Brain microvascular endothelial cell (primary cell): ENCODE results near the gene TRAM2.

Experiments used
- DNase-seq: peaks from one replicate; pipeline ENCODE4 v3.0.0-alpha.2; 2020
- H3K27ac ChIP-seq: fragments of 250-450 bp; sonication (Bioruptor Pico); 2 replicates; pipeline ENCODE4 v1.5.1; 2020; ENCODE audit warnings: mild to moderate bottlenecking, moderate library complexity
- H3K27me3 ChIP-seq: fragments of 250-450 bp; sonication (Bioruptor Pico); replicated peaks from 2 replicates; pipeline ENCODE4 v1.5.1; 2020; ENCODE audit warnings: mild to moderate bottlenecking
- H3K36me3 ChIP-seq: fragments of 250-450 bp; sonication (Bioruptor Pico); replicated peaks from 2 replicates; pipeline ENCODE4 v1.5.1; 2020; ENCODE audit warnings: mild to moderate bottlenecking
- H3K4me3 ChIP-seq: 2 replicates; pipeline ENCODE4 v1.5.1; 2011; ENCODE audit warnings: low read depth, mild to moderate bottlenecking, control low read depth, low read length, moderate library complexity
- CTCF ChIP-seq: IDR thresholded peaks from 2 replicates; pipeline ENCODE4 v1.5.1; 2011; ENCODE audit warnings: low read depth, mild to moderate bottlenecking, moderate library complexity, low read length, control low read depth, inconsistent platforms; ENCODE audit errors: missing control alignments
- in situ Hi-C: cut with HindIII; loops from 2 replicates; pipeline ENCODE4 v1.10.0; 2017; ENCODE audit warnings: low sequenced_read_pairs, low pct_ligation_motif_present

TRAM2 gene

GRCh38 chr6:52493669-52494068, 83.2 kb downstream of the TRAM2 start:
- Histone ChIP-seq H3K4me3 (no peak overlapping the region), H3K27ac (no peak overlapping the region), H3K27me3 (no peaks in the 10 kb centered on the region), H3K36me3 (peaks cover 5% of the 10 kb centered on the region)
- no peak for TF ChIP-seq CTCF
- DNase-seq: no peak
- in situ Hi-C loops: no loop called here

GRCh38 chr6:52491203-52492069, 85.4 kb downstream of the TRAM2 start:
- no peak for TF ChIP-seq CTCF
- peak; percentile 56 for DNase-seq
- no peaks in the 10 kb centered on the region for H3K27me3 ChIP-seq
- H3K36me3 ChIP-seq: peaks cover 3% of the 10 kb centered on the region
- H3K4me3 ChIP-seq: no peak overlapping the region
- H3K27ac ChIP-seq: no peak overlapping the region
- in situ Hi-C loops: no loop called here

GRCh38 chr6:52489881-52490280, 87.0 kb downstream of the TRAM2 start:
- no peaks in the 10 kb centered on the region for H3K27me3 ChIP-seq
- peaks cover under 1% of the 10 kb centered on the region for H3K36me3 ChIP-seq
- TF ChIP-seq CTCF: no peak
- H3K4me3 ChIP-seq: no peak overlapping the region
- no peak for DNase-seq
- in situ Hi-C loops: no loop called here
- no peak overlapping the region for H3K27ac ChIP-seq

- Histone ChIP-seq H3K27ac (no peak overlapping the region), H3K36me3 (no peaks in the 10 kb centered on the region), H3K4me3 (no peak overlapping the region), H3K27me3 (no peaks in the 10 kb centered on the region)
- TF ChIP-seq CTCF: no peak
- in situ Hi-C loops: no loop called here
- DNase-seq: no peak
Observed at GRCh38 chr6:52483671-52484003, 93.2 kb downstream of the TRAM2 start.

GRCh38 chr6:52482903-52483670, 93.8 kb downstream of the TRAM2 start:
- Histone ChIP-seq H3K36me3 (no peaks in the 10 kb centered on the region), H3K27ac (no peak overlapping the region), H3K4me3 (no peak overlapping the region), H3K27me3 (no peaks in the 10 kb centered on the region)
- TF ChIP-seq CTCF: no peak
- DNase-seq: no peak
- in situ Hi-C loops: no loop called here
